NB4 (cell line): ENCODE results near the gene COL6A1.
"Not testable (repeated sequence)": the region's sequence is repeated elsewhere in the genome, so short reads cannot be mapped to it uniquely, and the experiment has no call there.

Experiments used
- DNase-seq: peaks from one replicate; pipeline ENCODE4 v3.0.0; 2010; ENCODE audit warnings: low read depth
- H3K4me3 ChIP-seq: one replicate; pipeline ENCODE4 v1.5.1; 2011; ENCODE audit warnings: mild to moderate bottlenecking, low read depth, low read length, moderate library complexity
- CTCF ChIP-seq: IDR thresholded peaks from one replicate; pipeline ENCODE4 v1.5.1; 2012; ENCODE audit warnings: low read depth, low read length
- MAX ChIP-seq: IDR thresholded peaks from 2 replicates; pipeline ENCODE4 v1.6.1; 2011; ENCODE audit warnings: low read depth, low read length
- MYC ChIP-seq: IDR thresholded peaks from 2 replicates; pipeline ENCODE4 v1.6.1; 2011; ENCODE audit warnings: low read depth, low read length
- POLR2A ChIP-seq: IDR thresholded peaks from 2 replicates; pipeline ENCODE4 v1.6.1; 2011; ENCODE audit warnings: mild to moderate bottlenecking; ENCODE audit not compliant: insufficient read length; ENCODE audit errors: extremely low read depth

The COL6A1 gene

GRCh38 chr21:46002841-46003574 is 21.4 kb downstream of the COL6A1 start:
- no peak for TF ChIP-seq MYC
- TF ChIP-seq POLR2A: no peak
- TF ChIP-seq CTCF: no peak
- TF ChIP-seq MAX: no peak
- no peak for DNase-seq
- H3K4me3 ChIP-seq: no peak overlapping the region

- no peak for DNase-seq
- TF ChIP-seq MAX: no peak
- no peak for TF ChIP-seq POLR2A
- no peak overlapping the region for H3K4me3 ChIP-seq
These were observed 22.0 kb downstream of the COL6A1 start for GRCh38 chr21:46003575-46004007.

- DNase-seq: no peak
- H3K4me3 ChIP-seq: no peak overlapping the region
- TF ChIP-seq MAX: no peak
- TF ChIP-seq CTCF: no peak
- no peak for TF ChIP-seq POLR2A
- TF ChIP-seq MYC: no peak
These were observed 22.7 kb downstream of the COL6A1 start for GRCh38 chr21:46004168-46004861.

- no peak for DNase-seq
- TF ChIP-seq CTCF (no peak), MYC (no peak), POLR2A (no peak), MAX (no peak)
- no peak overlapping the region for H3K4me3 ChIP-seq
These were observed 23.5 kb downstream of the COL6A1 start for GRCh38 chr21:46005081-46005480.

GRCh38 chr21:46005481-46005881 is 23.9 kb downstream of the COL6A1 start:
- no peak for TF ChIP-seq MAX
- no peak for TF ChIP-seq CTCF
- no peak overlapping the region for H3K4me3 ChIP-seq
- DNase-seq: no peak

- not testable (repeated sequence) for H3K4me3 ChIP-seq, DNase-seq
These were observed 24.4 kb downstream of the COL6A1 start for GRCh38 chr21:46005894-46006546.
